Measurements from ENCODE around the gene PLA2G6.

DNA sequence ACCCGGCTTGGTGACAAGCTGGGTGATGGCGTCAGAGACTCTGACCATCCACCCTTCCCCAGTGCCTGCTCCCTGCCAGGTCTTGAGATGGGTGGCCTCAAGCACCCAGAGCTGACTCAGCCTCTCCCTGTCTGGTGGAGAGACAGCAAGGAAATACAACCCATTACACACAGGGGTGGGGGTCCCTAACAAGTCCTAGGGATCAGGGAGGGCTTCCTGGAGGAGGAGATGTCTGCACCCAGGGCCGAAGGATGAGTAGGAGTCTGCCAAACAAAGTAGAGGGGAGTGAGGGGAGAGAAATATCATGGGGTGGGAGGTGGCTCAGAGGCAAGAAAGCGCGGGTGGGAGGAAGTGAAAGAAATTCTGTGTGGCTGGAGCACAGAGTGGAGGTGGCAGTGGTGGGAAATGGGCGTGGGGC lies 26.9 kb upstream of the PLA2G6 start:
- TF ChIP-seq, protein P1, sequence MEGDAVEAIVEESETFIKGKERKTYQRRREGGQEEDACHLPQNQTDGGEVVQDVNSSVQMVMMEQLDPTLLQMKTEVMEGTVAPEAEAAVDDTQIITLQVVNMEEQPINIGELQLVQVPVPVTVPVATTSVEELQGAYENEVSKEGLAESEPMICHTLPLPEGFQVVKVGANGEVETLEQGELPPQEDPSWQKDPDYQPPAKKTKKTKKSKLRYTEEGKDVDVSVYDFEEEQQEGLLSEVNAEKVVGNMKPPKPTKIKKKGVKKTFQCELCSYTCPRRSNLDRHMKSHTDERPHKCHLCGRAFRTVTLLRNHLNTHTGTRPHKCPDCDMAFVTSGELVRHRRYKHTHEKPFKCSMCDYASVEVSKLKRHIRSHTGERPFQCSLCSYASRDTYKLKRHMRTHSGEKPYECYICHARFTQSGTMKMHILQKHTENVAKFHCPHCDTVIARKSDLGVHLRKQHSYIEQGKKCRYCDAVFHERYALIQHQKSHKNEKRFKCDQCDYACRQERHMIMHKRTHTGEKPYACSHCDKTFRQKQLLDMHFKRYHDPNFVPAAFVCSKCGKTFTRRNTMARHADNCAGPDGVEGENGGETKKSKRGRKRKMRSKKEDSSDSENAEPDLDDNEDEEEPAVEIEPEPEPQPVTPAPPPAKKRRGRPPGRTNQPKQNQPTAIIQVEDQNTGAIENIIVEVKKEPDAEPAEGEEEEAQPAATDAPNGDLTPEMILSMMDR (conservative IDR thresholded peaks at IDR 0.05): no peak
- no peak for TF ChIP-seq EZH2 (IDR thresholded peaks at IDR 0.05; ENCODE audit: low read depth)
